K562 (cell line): ENCODE data around the gene SPTY2D1. TPM values are rescaled to one million over a fixed set of nuclear protein-coding genes. Genes with fewer than 3 reads are reported as not detected.
A peak's percentile ranks its signal among the peaks of the same experiment; 100 is the strongest.

Source experiments
- CCNT2 ChIP-seq: IDR thresholded peaks from 2 replicates; pipeline ENCODE4 v1.6.1; 2011; ENCODE audit warnings: borderline replicate concordance, low read depth, mild to moderate bottlenecking, moderate library complexity, mixed read lengths, low read length; ENCODE audit not compliant: insufficient read length; ENCODE audit errors: extremely low read depth
- ELF2 ChIP-seq: fragments of 250-450 bp; sonication (Bioruptor Pico); IDR thresholded peaks from 2 replicates; pipeline ENCODE4 v1.5.0; 2021; ENCODE audit warnings: mild to moderate bottlenecking
- GABPA ChIP-seq: fragments of 200-800 bp; sonication (Bioruptor generic); conservative IDR thresholded peaks from 2 replicates; pipeline ENCODE4 v1.6.1; 2016; ENCODE audit warnings: low read depth, missing genetic modification characterization, missing compliant biosample characterization
- HMGN3 ChIP-seq: IDR thresholded peaks from 2 replicates; pipeline ENCODE4 v1.6.1; 2011; ENCODE audit warnings: borderline replicate concordance, low read depth, mild to moderate bottlenecking, mixed read lengths, low read length; ENCODE audit not compliant: insufficient read length; ENCODE audit errors: extremely low read depth
- ILK ChIP-seq: fragments of 450-650 bp; IDR thresholded peaks from 2 replicates; pipeline ENCODE4 v1.6.1; 2016; ENCODE audit warnings: missing genetic modification characterization, low read depth, mild to moderate bottlenecking, missing compliant biosample characterization, moderate library complexity, borderline replicate concordance
- MCM2 ChIP-seq: fragments of 450-650 bp; IDR thresholded peaks from 2 replicates; pipeline ENCODE4 v1.6.1; 2017; ENCODE audit warnings: low read depth, mild to moderate bottlenecking
- MEIS2 ChIP-seq: fragments of 450-650 bp; IDR thresholded peaks from 2 replicates; pipeline ENCODE4 v1.6.1; 2014; ENCODE audit warnings: mild to moderate bottlenecking; ENCODE audit not compliant: partially characterized antibody
- MTA3 ChIP-seq: fragments of 450-650 bp; formaldehyde crosslinking; IDR thresholded peaks from 2 replicates; pipeline ENCODE4 v1.6.1; 2017; ENCODE audit warnings: mild to moderate bottlenecking, borderline replicate concordance
- NCOA6 ChIP-seq: fragments of 450-650 bp; IDR thresholded peaks from 2 replicates; pipeline ENCODE4 v1.6.1; 2017; ENCODE audit warnings: mild to moderate bottlenecking
- NFE2L1 ChIP-seq: fragments of 450-650 bp; IDR thresholded peaks from 2 replicates; pipeline ENCODE4 v1.6.1; 2016; ENCODE audit warnings: missing genetic modification characterization, low read depth, mild to moderate bottlenecking, missing compliant biosample characterization, moderate library complexity, borderline replicate concordance
- PHF21A ChIP-seq: fragments of 450-650 bp; IDR thresholded peaks from 2 replicates; pipeline ENCODE4 v1.6.1; 2017; ENCODE audit warnings: low read depth, borderline replicate concordance
- PHF8 ChIP-seq: fragments of 200-600 bp; sonication (generic); IDR thresholded peaks from 2 replicates; pipeline ENCODE4 v1.6.1; 2012; ENCODE audit warnings: mixed run types, mild to moderate bottlenecking, inconsistent platforms, low read length, moderate library complexity, borderline replicate concordance
- POLR2A ChIP-seq: fragments of 450-650 bp; conservative IDR thresholded peaks from 2 replicates; pipeline ENCODE4 v1.6.1; 2016
- POLR2H ChIP-seq: IDR thresholded peaks from 2 replicates; pipeline ENCODE4 v1.6.1; 2016; ENCODE audit warnings: missing genetic modification characterization, low read depth, mild to moderate bottlenecking, control low read depth, missing compliant biosample characterization, moderate library complexity
- RBM34 ChIP-seq: fragments of 200-400 bp; formaldehyde crosslinking; IDR thresholded peaks from 2 replicates; pipeline ENCODE4 v1.6.1; 2018; ENCODE audit warnings: low read length, borderline replicate concordance; ENCODE audit not compliant: insufficient read depth
- ZFP1 ChIP-seq: fragments of 450-650 bp; formaldehyde crosslinking; IDR thresholded peaks from 2 replicates; pipeline ENCODE4 v1.4.0; 2020; ENCODE audit warnings: mild to moderate bottlenecking, mixed read lengths
- ZNF121 ChIP-seq: sonication (generic); formaldehyde crosslinking; conservative IDR thresholded peaks from 2 replicates; pipeline ENCODE4 v1.8.0; 2022; ENCODE audit warnings: missing genetic modification reagents
- ZNF263 ChIP-seq: sonication (generic); formaldehyde crosslinking; IDR thresholded peaks from 2 replicates; pipeline ENCODE4 v1.8.0; 2022; ENCODE audit warnings: mild to moderate bottlenecking, missing genetic modification reagents, borderline replicate concordance
- ZNF830 ChIP-seq: fragments of 250-450 bp; sonication (Bioruptor Pico); IDR thresholded peaks from 2 replicates; pipeline ENCODE4 v1.5.0; 2021; ENCODE audit warnings: mild to moderate bottlenecking
- polyA plus RNA-seq, 8 experiments: library from polyadenylated mRNA; depleted of rRNA in 4 of 8; stranded (reverse) in 5 of 8; unstranded in 3 of 8; fragments of >200 nt; fragmentation: Nextera tagmentation in 2 of 8; fragmentation: Illumina TruSeq in 1 of 8; extraction: Ambion mirVana in 2 of 8; extraction: Trizol in 1 of 8; gene quantifications; 2 replicates each; pipeline versions ENCODE4 v1.2.1 to v1.2.3, GENCODE V29; 2011 to 2014; ENCODE audit warnings: inconsistent platforms in 1 of 8, missing spikeins in 1 of 8
- total RNA-seq, 7 experiments: library from RNA; depleted of rRNA in 6 of 7; stranded (reverse); fragments of >200 nt in 6 of 7; fragmentation: Illumina TruSeq in 2 of 7; extraction: Trizol in 2 of 7; gene quantifications; 2 replicates each; pipeline versions ENCODE4 v1.2.1 to v1.2.3, GENCODE V29; 2011 to 2021; ENCODE audit warnings: low replicate concordance in 1 of 7
- TF ChIP-seq, protein P1 (sequence below): sonication (generic); formaldehyde crosslinking; IDR thresholded peaks from 2 replicates; pipeline ENCODE4 v1.8.1; 2023; ENCODE audit warnings: mild to moderate bottlenecking, missing genetic modification reagents
- TF ChIP-seq, protein P2 (sequence below), 2 experiments: fragments of 450-650 bp; conservative IDR thresholded peaks; 2 replicates each; pipeline ENCODE4 v1.6.1; 2017; ENCODE audit warnings: mild to moderate bottlenecking in 2 of 2, moderate library complexity in 2 of 2

SPTY2D1 gene
- total and polyA plus RNA-seq, 9 of the 15 experiments (the other 6 are each of a cell fraction or from before 2014, with no cell fraction given), result 3.2 to 32.1 (median 12.9) TPM

DNA sequence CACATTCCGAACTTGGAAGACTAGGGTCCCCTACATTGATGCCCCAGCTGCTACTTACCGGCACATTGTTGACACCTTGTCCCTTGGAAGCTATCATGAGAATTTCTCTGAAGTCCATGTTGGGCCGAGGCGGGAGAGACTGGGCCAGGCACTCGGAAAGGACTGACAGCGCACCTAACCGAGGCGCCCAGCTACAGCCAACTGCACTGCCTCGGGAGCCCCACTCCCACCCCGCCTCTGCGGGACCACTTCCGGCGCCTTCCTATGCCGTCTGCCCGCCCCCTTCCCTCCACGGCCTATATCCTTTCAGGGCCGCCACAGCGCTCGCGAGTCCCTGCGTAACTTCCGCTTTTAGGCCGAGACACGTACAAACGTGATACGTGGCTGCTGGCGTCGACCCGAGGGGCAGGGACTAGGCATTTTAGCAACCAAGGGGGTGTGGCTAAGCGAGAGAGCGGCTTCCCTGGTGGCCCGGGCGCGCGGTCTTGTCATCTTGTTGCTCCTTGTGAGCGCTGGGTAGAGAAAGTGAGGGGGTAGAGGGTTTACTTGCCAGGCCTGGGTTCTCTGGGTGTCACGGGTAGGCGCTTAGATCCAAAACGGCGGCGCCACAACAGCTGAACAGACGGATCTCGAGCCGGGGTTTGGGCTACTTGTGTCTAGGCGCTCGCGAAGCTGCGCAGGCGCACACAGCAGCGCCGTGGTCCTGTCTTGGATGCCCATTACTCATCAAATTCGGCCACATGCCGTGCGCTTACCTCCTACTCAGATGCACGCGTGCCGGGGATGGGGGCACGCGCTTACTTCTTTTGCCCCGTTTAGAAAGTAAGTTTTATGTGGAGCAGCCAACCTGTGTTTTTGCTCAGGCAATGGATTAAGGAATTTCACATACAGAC, at the start of gene SPTY2D1 (continued):
- TF ChIP-seq ILK (tag) (no peak), POLR2A (peak; percentile 97), MTA3 (peak; percentile 96), ZNF121 (CRISPR knock-in tag) (no peak), NFE2L1 (tag) (no peak), PHF21A (no peak), ZNF263 (CRISPR knock-in tag) (0 out of 2 replicates have a peak, but pooled peaks have one; percentile 44), PHF8 (peak; percentile 96), CCNT2 (peak; percentile 29), RBM34 (no peak), ZFP1 (CRISPR knock-in tag) (no peak), ZNF830 (CRISPR knock-in tag) (no peak), ELF2 (CRISPR knock-in tag) (peak; percentile 95), NCOA6 (no peak), HMGN3 (peak; percentile 70), POLR2H (tag) (peak; percentile 89), MCM2 (no peak), GABPA (peak; percentile 97), MEIS2 (peak; percentile 87)
- TF ChIP-seq, protein P1, sequence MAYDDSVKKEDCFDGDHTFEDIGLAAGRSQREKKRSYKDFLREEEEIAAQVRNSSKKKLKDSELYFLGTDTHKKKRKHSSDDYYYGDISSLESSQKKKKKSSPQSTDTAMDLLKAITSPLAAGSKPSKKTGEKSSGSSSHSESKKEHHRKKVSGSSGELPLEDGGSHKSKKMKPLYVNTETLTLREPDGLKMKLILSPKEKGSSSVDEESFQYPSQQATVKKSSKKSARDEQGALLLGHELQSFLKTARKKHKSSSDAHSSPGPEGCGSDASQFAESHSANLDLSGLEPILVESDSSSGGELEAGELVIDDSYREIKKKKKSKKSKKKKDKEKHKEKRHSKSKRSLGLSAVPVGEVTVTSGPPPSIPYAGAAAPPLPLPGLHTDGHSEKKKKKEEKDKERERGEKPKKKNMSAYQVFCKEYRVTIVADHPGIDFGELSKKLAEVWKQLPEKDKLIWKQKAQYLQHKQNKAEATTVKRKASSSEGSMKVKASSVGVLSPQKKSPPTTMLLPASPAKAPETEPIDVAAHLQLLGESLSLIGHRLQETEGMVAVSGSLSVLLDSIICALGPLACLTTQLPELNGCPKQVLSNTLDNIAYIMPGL (CRISPR knock-in tag), result no peak
- TF ChIP-seq, protein P2, sequence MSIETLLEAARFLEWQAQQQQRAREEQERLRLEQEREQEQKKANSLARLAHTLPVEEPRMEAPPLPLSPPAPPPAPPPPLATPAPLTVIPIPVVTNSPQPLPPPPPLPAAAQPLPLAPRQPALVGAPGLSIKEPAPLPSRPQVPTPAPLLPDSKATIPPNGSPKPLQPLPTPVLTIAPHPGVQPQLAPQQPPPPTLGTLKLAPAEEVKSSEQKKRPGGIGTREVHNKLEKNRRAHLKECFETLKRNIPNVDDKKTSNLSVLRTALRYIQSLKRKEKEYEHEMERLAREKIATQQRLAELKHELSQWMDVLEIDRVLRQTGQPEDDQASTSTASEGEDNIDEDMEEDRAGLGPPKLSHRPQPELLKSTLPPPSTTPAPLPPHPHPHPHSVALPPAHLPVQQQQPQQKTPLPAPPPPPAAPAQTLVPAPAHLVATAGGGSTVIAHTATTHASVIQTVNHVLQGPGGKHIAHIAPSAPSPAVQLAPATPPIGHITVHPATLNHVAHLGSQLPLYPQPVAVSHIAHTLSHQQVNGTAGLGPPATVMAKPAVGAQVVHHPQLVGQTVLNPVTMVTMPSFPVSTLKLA (conservative IDR thresholded peaks at IDR 0.05), result peak; percentile 67 to 89
